H1 (cell line): ENCODE data around the gene GREB1. TPM values are rescaled to one million over a fixed set of nuclear protein-coding genes. Genes with fewer than 3 reads are reported as not detected.

Source experiments
- CTCF ChIA-PET: fragments of 300-600 bp; sonication (Branson Sonifier 250); formaldehyde crosslinking; loops from one replicate; lab custom pipeline; 2021; ENCODE audit not compliant: partially characterized antibody; lab: Charles Lee
- POLR2A ChIA-PET: fragments of 300-600 bp; sonication (Branson Sonifier 250); formaldehyde crosslinking; loops from one replicate; lab custom pipeline; 2021; ENCODE audit warnings: inconsistent platforms; ENCODE audit not compliant: partially characterized antibody; lab: Charles Lee
- DNase-seq, 2 experiments: peaks; one replicate each; pipeline versions ENCODE4 v3.0.0 to v3.0.0-alpha.2; 2010 to 2022; ENCODE audit warnings: low spot score in 2 of 2, low read depth in 1 of 2, mixed read lengths in 1 of 2
- FAIRE-seq: peaks from 2 replicates; lab custom pipeline; 2011; peaks lifted over from hg19 to GRCh38; lab: Jason Lieb, UNC
- H2AFZ ChIP-seq: 2 replicates; pipeline ENCODE4 v1.8.1; 2012; ENCODE audit warnings: low read length, inconsistent platforms
- H2AK5ac ChIP-seq: 2 replicates; pipeline ENCODE4 v1.6.1; 2013; ENCODE audit warnings: low read depth, low read length
- H2BK120ac ChIP-seq: replicated peaks from 2 replicates; pipeline ENCODE3; 2013; ENCODE audit warnings: low read depth, low read length, inconsistent platforms
- H2BK12ac ChIP-seq: 2 replicates; pipeline ENCODE4 v1.6.1; 2013; ENCODE audit warnings: low read depth, low read length
- H2BK15ac ChIP-seq: 2 replicates; pipeline ENCODE4 v1.6.1; 2013; ENCODE audit warnings: low read length
- H2BK20ac ChIP-seq: 2 replicates; pipeline ENCODE4 v1.6.1; 2013; ENCODE audit warnings: low read length
- H2BK5ac ChIP-seq: 2 replicates; pipeline ENCODE4 v1.6.1; 2013; ENCODE audit warnings: low read depth, low read length
- H3K14ac ChIP-seq: 2 replicates; pipeline ENCODE4 v1.6.1; 2013; ENCODE audit warnings: inconsistent platforms; ENCODE audit not compliant: insufficient read length
- H3K18ac ChIP-seq: 2 replicates; pipeline ENCODE4 v1.6.1; 2013; ENCODE audit warnings: low read length; ENCODE audit errors: extremely low read depth
- H3K23ac ChIP-seq: 2 replicates; pipeline ENCODE4 v1.6.1; 2013; ENCODE audit warnings: inconsistent platforms; ENCODE audit not compliant: insufficient read length
- H3K23me2 ChIP-seq: 2 replicates; pipeline ENCODE4 v1.6.1; 2013; ENCODE audit warnings: low read depth, low read length
- H3K27ac ChIP-seq: 2 replicates; pipeline ENCODE4 v1.6.1; 2011; ENCODE audit warnings: low read depth, low read length, inconsistent platforms
- H3K27me3 ChIP-seq, 4 experiments: replicated peaks in 1 of 4; 1 replicate in 1 of 4; 2 replicates in 3 of 4; pipeline versions ENCODE4 v1.6.1 to v1.8.1; 2011 to 2013; ENCODE audit warnings: low read length in 3 of 4, mild to moderate bottlenecking in 3 of 4, inconsistent platforms in 2 of 4, mixed read lengths in 2 of 4, moderate library complexity in 1 of 4; ENCODE audit not compliant: control insufficient read depth in 3 of 4, insufficient read depth in 3 of 4; ENCODE audit errors: extremely low read depth in 1 of 4
- H3K36me3 ChIP-seq, 4 experiments: 2 replicates each; pipeline versions ENCODE4 v1.6.1 to v1.8.1; 2011 to 2013; ENCODE audit warnings: mild to moderate bottlenecking in 4 of 4, low read length in 3 of 4, moderate library complexity in 2 of 4, control low read depth in 1 of 4, inconsistent platforms in 1 of 4; ENCODE audit not compliant: insufficient read depth in 4 of 4, control insufficient read depth in 2 of 4
- H3K4ac ChIP-seq: replicated peaks from 2 replicates; pipeline ENCODE3; 2013; ENCODE audit warnings: low read length, low read depth, mixed read lengths, inconsistent platforms; ENCODE audit not compliant: insufficient read length
- H3K4me1 ChIP-seq, 4 experiments: replicated peaks in 1 of 4; 1 replicate in 1 of 4; 2 replicates in 3 of 4; pipeline versions ENCODE4 v1.6.1 to v1.8.1; 2011 to 2013; ENCODE audit warnings: low read length in 3 of 4, inconsistent platforms in 2 of 4, mixed read lengths in 1 of 4; ENCODE audit not compliant: insufficient read depth in 4 of 4, control insufficient read depth in 3 of 4
- H3K4me2 ChIP-seq, 2 experiments: 2 replicates each; pipeline versions ENCODE4 v1.6.1 to v1.8.1; 2011 to 2013; ENCODE audit warnings: low read depth in 2 of 2, low read length in 2 of 2, control low read depth in 1 of 2, inconsistent platforms in 1 of 2, mild to moderate bottlenecking in 1 of 2; ENCODE audit not compliant: insufficient read depth in 1 of 2
- H3K4me3 ChIP-seq, 4 experiments: fragments of 200-600, 300-600 bp in 1 of 4; sonication (generic), shearing (Covaris generic), sonication (Bioruptor Twin) in 1 of 4; 2 replicates each; pipeline versions ENCODE4 v1.5.1 to v1.8.1; 2011 to 2016; ENCODE audit warnings: low read length in 4 of 4, low read depth in 3 of 4, control low read depth in 2 of 4, inconsistent platforms in 2 of 4, mild to moderate bottlenecking in 2 of 4, mixed read lengths in 1 of 4, moderate library complexity in 1 of 4; ENCODE audit not compliant: insufficient read depth in 2 of 4; ENCODE audit errors: extremely low read depth in 1 of 4
- H3K56ac ChIP-seq: replicated peaks from 2 replicates; pipeline ENCODE3; 2013; ENCODE audit warnings: low read depth, mild to moderate bottlenecking, mixed read lengths, low read length, inconsistent platforms; ENCODE audit not compliant: insufficient read length
- H3K79me1 ChIP-seq: 2 replicates; pipeline ENCODE4 v1.6.1; 2013; ENCODE audit warnings: low read depth, low read length, control low read depth
- H3K79me2 ChIP-seq, 2 experiments: 2 replicates each; pipeline versions ENCODE4 v1.6.1 to v1.8.1; 2012 to 2013; ENCODE audit warnings: low read length in 2 of 2, mild to moderate bottlenecking in 2 of 2, inconsistent platforms in 1 of 2; ENCODE audit not compliant: insufficient read depth in 2 of 2, control insufficient read depth in 1 of 2
- H3K9ac ChIP-seq, 4 experiments: replicated peaks in 1 of 4; 1 replicate in 1 of 4; 2 replicates in 3 of 4; pipeline versions ENCODE4 v1.6.1 to v1.8.1; 2011 to 2013; ENCODE audit warnings: low read depth in 3 of 4, low read length in 3 of 4, control low read depth in 2 of 4, mild to moderate bottlenecking in 2 of 4, moderate library complexity in 2 of 4, inconsistent platforms in 1 of 4; ENCODE audit errors: extremely low read depth in 1 of 4
- H3K9me3 ChIP-seq, 2 experiments: 2 replicates each; pipeline versions ENCODE4 v1.6.1 to v1.8.1; 2012 to 2013; ENCODE audit warnings: mild to moderate bottlenecking in 2 of 2, moderate library complexity in 2 of 2, control low read depth in 1 of 2, inconsistent platforms in 1 of 2, low read depth in 1 of 2, low read length in 1 of 2, mixed read lengths in 1 of 2; ENCODE audit not compliant: insufficient read depth in 2 of 2
- H4K20me1 ChIP-seq, 2 experiments: replicated peaks in 1 of 2; 2 replicates each; pipeline versions ENCODE3 to v1.8.1; 2011 to 2013; ENCODE audit warnings: inconsistent platforms in 2 of 2, low read length in 2 of 2, mild to moderate bottlenecking in 1 of 2; ENCODE audit not compliant: insufficient read depth in 2 of 2, control insufficient read depth in 1 of 2
- H4K5ac ChIP-seq: 2 replicates; pipeline ENCODE4 v1.6.1; 2013; ENCODE audit warnings: low read length, low read depth, mixed read lengths, inconsistent platforms; ENCODE audit not compliant: insufficient read length
- H4K8ac ChIP-seq: 2 replicates; pipeline ENCODE4 v1.8.0; 2013; ENCODE audit warnings: mild to moderate bottlenecking, moderate library complexity, low read length, inconsistent platforms; ENCODE audit not compliant: insufficient read depth; ENCODE audit errors: extremely low read depth
- H4K91ac ChIP-seq: replicated peaks from 2 replicates; pipeline ENCODE3; 2013; ENCODE audit warnings: low read length, mixed read lengths, inconsistent platforms; ENCODE audit not compliant: insufficient read length
- CBX8 ChIP-seq: fragments of 300-800, 300-1000 bp; sonication (generic); IDR thresholded peaks from 2 replicates; pipeline ENCODE4 v1.7.1; 2016; ENCODE audit warnings: low read depth, low read length, borderline replicate concordance
- CREB1 ChIP-seq: IDR thresholded peaks from 2 replicates; pipeline ENCODE4 v1.6.1; 2012; ENCODE audit warnings: inconsistent platforms
- EP300 ChIP-seq, 2 experiments: IDR thresholded peaks; 1 replicate in 1 of 2; 2 replicates in 1 of 2; pipeline ENCODE4 v1.6.1; 2011 to 2012; ENCODE audit warnings: low read depth in 2 of 2, low read length in 2 of 2, mild to moderate bottlenecking in 2 of 2, borderline replicate concordance in 1 of 2, inconsistent platforms in 1 of 2, moderate library complexity in 1 of 2
- GABPA ChIP-seq: IDR thresholded peaks from 2 replicates; pipeline ENCODE4 v1.6.1; 2011; ENCODE audit warnings: mild to moderate bottlenecking, low read length, moderate library complexity, borderline replicate concordance; ENCODE audit not compliant: insufficient read depth
- KDM1A ChIP-seq: fragments of 200-600, 300-600 bp; sonication (generic); IDR thresholded peaks from 2 replicates; pipeline ENCODE4 v1.7.1; 2016; ENCODE audit warnings: mild to moderate bottlenecking, low read length, borderline replicate concordance
- NANOG ChIP-seq: IDR thresholded peaks from 2 replicates; pipeline ENCODE4 v1.6.1; 2011; ENCODE audit warnings: low read length, low read depth, mild to moderate bottlenecking, inconsistent platforms; ENCODE audit not compliant: insufficient read depth, poor library complexity, severe bottlenecking
- POLR2AphosphoS5 ChIP-seq: IDR thresholded peaks from 2 replicates; pipeline ENCODE4 v1.6.1; 2011; ENCODE audit warnings: low read depth, low read length
- POU5F1 ChIP-seq: IDR thresholded peaks from 2 replicates; pipeline ENCODE4 v1.6.1; 2011; ENCODE audit warnings: low read depth, mild to moderate bottlenecking, low read length, moderate library complexity
- RAD21 ChIP-seq, 2 experiments: IDR thresholded peaks in 1 of 2; conservative IDR thresholded peaks in 1 of 2; 2 replicates each; pipeline ENCODE4 v1.6.1; 2011; ENCODE audit warnings: low read depth in 2 of 2, low read length in 2 of 2, improper control_type of control experiment in 1 of 2, inconsistent platforms in 1 of 2, mild to moderate bottlenecking in 1 of 2, moderate library complexity in 1 of 2
- RFX5 ChIP-seq: IDR thresholded peaks from 2 replicates; pipeline ENCODE4 v1.6.1; 2011; ENCODE audit warnings: low read depth, low read length, improper control_type of control experiment, borderline replicate concordance
- RXRA ChIP-seq: IDR thresholded peaks from 2 replicates; pipeline ENCODE4 v1.6.1; 2011; ENCODE audit warnings: low read depth, mild to moderate bottlenecking, low read length, moderate library complexity; ENCODE audit not compliant: insufficient read depth
- SIRT6 ChIP-seq: IDR thresholded peaks from one replicate; pipeline ENCODE4 v1.7.1; 2012; ENCODE audit warnings: low read length, inconsistent platforms
- SRF ChIP-seq: IDR thresholded peaks from 2 replicates; pipeline ENCODE4 v1.6.1; 2011; ENCODE audit warnings: mild to moderate bottlenecking, low read depth, low read length, moderate library complexity
- SUZ12 ChIP-seq: fragments of 200-600 bp; sonication (generic); IDR thresholded peaks from 2 replicates; pipeline ENCODE4 v1.6.1; 2012; ENCODE audit warnings: mild to moderate bottlenecking, inconsistent platforms, low read length, moderate library complexity, mixed read lengths
- TBP ChIP-seq: IDR thresholded peaks from 2 replicates; pipeline ENCODE4 v1.6.1; 2011; ENCODE audit warnings: low read depth, low read length, improper control_type of control experiment
- WGBS, 2 experiments: shearing (Covaris generic) in 1 of 2; methylation state at CpG; one replicate each; pipeline versions ENCODE4 v1.1.6 to v1.1.7; 2013 to 2015; ENCODE audit warnings: low lambda C conversion rate in 2 of 2, mixed read lengths in 2 of 2, inconsistent platforms in 1 of 2, low coverage in 1 of 2, missing lambda C conversion rate in 1 of 2; ENCODE audit not compliant: insufficient replicate concordance in 2 of 2, insufficient coverage in 1 of 2, insufficient read length in 1 of 2; ENCODE audit errors: extremely low coverage in 1 of 2, missing lambda C conversion rate in 1 of 2; 5-methylcytosine and 5-hydroxymethylcytosine counted together
- polyA plus RNA-seq, 7 experiments: library from polyadenylated mRNA; depleted of rRNA in 3 of 7; stranded (reverse) in 5 of 7; unstranded in 2 of 7; fragments of >200 nt in 5 of 7; fragments of 200-250 nt in 2 of 7; gene quantifications; 1 replicate in 5 of 7; 2 replicates in 1 of 7; 4 replicates in 1 of 7; pipeline versions ENCODE4 v1.2.1 to v1.2.3, GENCODE V29; 2011 to 2013; ENCODE audit warnings: missing spikeins in 2 of 7, mixed read lengths in 2 of 7
- total RNA-seq: library from RNA; stranded (reverse); fragmentation: NEBNext Ultra II Directional; extraction: Animal tissue kit (Norgen Biotek cat#: 25700); gene quantifications from 2 replicates; pipeline ENCODE4 v1.2.1, GENCODE V29; 2021

The GREB1 gene
- total and polyA plus RNA-seq, 2 of the 8 experiments (the other 6 are each of a cell fraction or from before 2014, with no cell fraction given): 7.9 to 43.4 TPM

DNA sequence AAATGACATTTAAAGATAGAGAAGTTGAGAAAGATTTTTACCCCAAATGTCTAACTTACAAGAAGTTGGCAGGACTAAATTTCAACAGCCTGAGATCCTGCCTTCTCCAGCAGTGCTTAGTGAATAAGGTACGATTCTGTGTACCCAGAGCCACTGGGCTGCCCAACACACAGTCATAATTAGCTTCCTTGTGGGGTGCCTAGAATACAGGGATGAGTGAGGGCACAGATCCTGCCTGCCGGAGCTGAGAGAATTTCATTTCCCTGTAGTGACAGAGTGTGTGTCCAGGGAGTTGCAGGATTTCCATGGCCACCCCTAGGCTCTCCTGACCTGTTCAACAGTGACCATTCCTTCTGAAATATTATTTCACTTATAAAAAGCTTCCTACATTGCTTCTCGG is 27.0 kb downstream of the GREB1 start:
- Histone ChIP-seq H3K4ac (no peak overlapping the region), H3K23ac (no peak overlapping the region), H2AFZ (no peak overlapping the region), H3K56ac (no peak overlapping the region), H2BK5ac (no peak overlapping the region), H3K27ac (no peak overlapping the region), H3K18ac (no peak overlapping the region), H4K8ac (no peak overlapping the region), H2BK12ac (no peak overlapping the region), H3K9ac (no peak overlapping the region), H2BK20ac (no peak overlapping the region), H3K79me1 (peaks cover 5% of the 10 kb centered on the region), H3K27me3 (no peaks in the 10 kb centered on the region), H3K4me1 (peaks cover 0 to 6% (median 1%) of the 10 kb centered on the region in 4 experiments; a peak in 3 of 7 replicates), H2AK5ac (no peak overlapping the region), H3K9me3 (no peaks in the 10 kb centered on the region), H3K23me2 (no peaks in the 10 kb centered on the region), H3K4me3 (no peak overlapping the region), H4K91ac (no peak overlapping the region), H4K5ac (no peak overlapping the region), H3K79me2 (no peaks in the 10 kb centered on the region), H2BK120ac (no peak overlapping the region), H2BK15ac (no peak overlapping the region), H3K36me3 (no peaks in the 10 kb centered on the region), H3K14ac (no peak overlapping the region), H4K20me1 (peaks cover 0 to 6% of the 10 kb centered on the region in 2 experiments), H3K4me2 (no peak overlapping the region)
- CTCF ChIA-PET: interaction anchor here (0.6 to 21.3 kb wide), 8 partner anchors 13 to 96 kb away, joined by 3 to 275 read pairs (median 4); partner anchors contain the start of gene GREB1
- FAIRE-seq (no peak), DNase-seq (no peak)
- POLR2A ChIA-PET: no interaction called here
- 91% methylated on average over 3 of the region's 3 CpGs; no CpG with 5 or more reads in 1 of the 2 experiments for WGBS, 2 experiments
- TF ChIP-seq SRF: no peak
- TF ChIP-seq KDM1A: no peak
- TF ChIP-seq POLR2AphosphoS5: no peak
- no peak for TF ChIP-seq EP300 (IDR thresholded peaks at IDR 0.05; ENCODE audit: borderline replicate concordance in 1 of 2, low read depth in 2 of 2, low read length in 2 of 2)
- TF ChIP-seq GABPA: no peak
- no peak for TF ChIP-seq TBP
- TF ChIP-seq CREB1: no peak
- no peak for TF ChIP-seq RAD21 (IDR thresholded peaks at IDR 0.05 in 1 of 2, conservative IDR thresholded peaks at IDR 0.05 in 1 of 2; ENCODE audit: low read depth in 2 of 2, low read length in 2 of 2)
- no peak for TF ChIP-seq CBX8
- TF ChIP-seq RXRA: no peak
- TF ChIP-seq NANOG: no peak
- TF ChIP-seq RFX5: no peak
- no peak for TF ChIP-seq SUZ12
- no peak for TF ChIP-seq POU5F1
- TF ChIP-seq SIRT6: no peak
